Measurements from ENCODE around the gene FNBP1. TPM values are rescaled to one million over a fixed set of nuclear protein-coding genes. Genes with fewer than 3 reads are reported as not detected.

Gene FNBP1
- total RNA-seq, 1 experiment from 2014 or later, result 30.8 TPM

GRCh38 chr9:130058887-130059286, 15.9 kb upstream of the FNBP1 start:
- Histone ChIP-seq H3K4me2 (ENCODE audit: low read length) (no peak overlapping the region), H3K36me3 (ENCODE audit: low read depth, low read length) (no peaks in the 10 kb centered on the region), H3K27ac (ENCODE audit: low read length) (no peak overlapping the region), H3K27me3 (ENCODE audit: low read length) (no peaks in the 10 kb centered on the region), H3K79me2 (ENCODE audit: low read length) (peaks cover 75% of the 10 kb centered on the region), H3K4me1 (ENCODE audit: insufficient read depth, low read length) (peaks cover 3% of the 10 kb centered on the region; the same call in 1 of the 2 replicates), H3K4me3 (ENCODE audit: low read length) (no peak overlapping the region), H3F3A (ENCODE audit: low read length, unreplicated experiment) (no peaks in the 10 kb centered on the region), H3K9me2 (replicated peaks; ENCODE audit: low read length) (no peaks in the 10 kb centered on the region), H4K20me1 (ENCODE audit: low read length) (no peaks in the 10 kb centered on the region), H3K9ac (ENCODE audit: low read length) (no peak overlapping the region), H3K9me3 (ENCODE audit: low read length) (no peaks in the 10 kb centered on the region), H2AFZ (ENCODE audit: low read length) (no peak overlapping the region)
- TF ChIP-seq CTCF (conservative IDR thresholded peaks at IDR 0.05; ENCODE audit: low read depth, low read length), result no peak
- no peak for TF ChIP-seq EZH2phosphoT487 (IDR thresholded peaks at IDR 0.05; ENCODE audit: borderline replicate concordance, low read length)
- TF ChIP-seq EZH2 (IDR thresholded peaks at IDR 0.05; ENCODE audit: low read length, unreplicated experiment), result no peak
- POLR2A ChIA-PET (ENCODE audit: unreplicated experiment), result no interaction called here
- CTCF ChIA-PET, result no interaction called here
- intact Hi-C loops (cut with micrococcal nuclease), result no loop called here
- no TSS peak for BruUV-seq (replicated peaks)
- no peak for DNase-seq
- no peak for ATAC-seq

GRCh38 chr9:130058154-130058553, 15.2 kb upstream of the FNBP1 start:
- Histone ChIP-seq H3K27me3 (ENCODE audit: low read length) (no peaks in the 10 kb centered on the region), H3F3A (ENCODE audit: low read length, unreplicated experiment) (no peaks in the 10 kb centered on the region), H2AFZ (ENCODE audit: low read length) (no peak overlapping the region), H3K4me3 (ENCODE audit: low read length) (no peak overlapping the region), H3K36me3 (ENCODE audit: low read depth, low read length) (no peaks in the 10 kb centered on the region), H3K9me2 (replicated peaks; ENCODE audit: low read length) (no peaks in the 10 kb centered on the region), H3K9me3 (ENCODE audit: low read length) (no peaks in the 10 kb centered on the region), H4K20me1 (ENCODE audit: low read length) (no peaks in the 10 kb centered on the region), H3K4me1 (ENCODE audit: insufficient read depth, low read length) (peaks cover 3% of the 10 kb centered on the region; the same call in 1 of the 2 replicates), H3K4me2 (ENCODE audit: low read length) (no peak overlapping the region), H3K9ac (ENCODE audit: low read length) (no peak overlapping the region), H3K27ac (ENCODE audit: low read length) (no peak overlapping the region), H3K79me2 (ENCODE audit: low read length) (peaks cover 81% of the 10 kb centered on the region)
- no peak for ATAC-seq
- DNase-seq, result peak; percentile 26
- CTCF ChIA-PET, result no interaction called here
- POLR2A ChIA-PET (ENCODE audit: unreplicated experiment), result no interaction called here
- intact Hi-C loops (cut with micrococcal nuclease), result no loop called here
- TF ChIP-seq EZH2phosphoT487 (IDR thresholded peaks at IDR 0.05; ENCODE audit: borderline replicate concordance, low read length) (no peak), CTCF (conservative IDR thresholded peaks at IDR 0.05; ENCODE audit: low read depth, low read length) (peak; percentile 39), EZH2 (IDR thresholded peaks at IDR 0.05; ENCODE audit: low read length, unreplicated experiment) (no peak)
- BruUV-seq (replicated peaks), result no TSS peak

DNA sequence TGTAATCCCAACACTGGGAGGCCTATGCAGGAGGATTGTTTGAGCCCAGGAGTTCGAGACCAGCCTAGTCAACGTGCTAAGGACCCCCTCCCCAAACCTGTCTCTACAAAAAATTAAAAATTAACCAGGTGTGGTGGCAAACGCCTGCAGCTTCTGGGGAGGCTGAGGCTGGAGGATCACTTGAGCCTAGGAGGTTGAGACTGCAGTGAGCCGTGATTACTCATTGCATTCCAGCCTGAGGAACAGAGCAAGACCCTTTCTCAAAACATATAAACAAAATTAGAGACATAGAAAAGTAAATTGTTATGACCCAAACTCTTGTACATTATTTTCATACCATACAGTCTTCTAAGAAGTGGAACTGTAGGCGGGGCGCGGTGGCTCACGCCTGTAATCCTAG, 11.8 kb upstream of the FNBP1 start:
- intact Hi-C loops (cut with micrococcal nuclease), result no loop called here
- Histone ChIP-seq H3K79me2 (ENCODE audit: low read length) (peaks cover 74% of the 10 kb centered on the region), H3K36me3 (ENCODE audit: low read depth, low read length) (no peaks in the 10 kb centered on the region), H3K4me1 (ENCODE audit: insufficient read depth, low read length) (peaks cover 23% of the 10 kb centered on the region), H3F3A (ENCODE audit: low read length, unreplicated experiment) (no peaks in the 10 kb centered on the region), H3K27me3 (ENCODE audit: low read length) (no peaks in the 10 kb centered on the region), H3K4me3 (ENCODE audit: low read length) (peak overlapping the region; percentile 95), H3K9me3 (ENCODE audit: low read length) (no peaks in the 10 kb centered on the region), H2AFZ (ENCODE audit: low read length) (no peak overlapping the region), H3K27ac (ENCODE audit: low read length) (no peak overlapping the region), H3K4me2 (ENCODE audit: low read length) (peak overlapping the region; percentile 95), H4K20me1 (ENCODE audit: low read length) (no peaks in the 10 kb centered on the region), H3K9me2 (replicated peaks; ENCODE audit: low read length) (no peaks in the 10 kb centered on the region), H3K9ac (ENCODE audit: low read length) (peak overlapping the region; percentile 94)
- no peak for TF ChIP-seq EZH2phosphoT487 (IDR thresholded peaks at IDR 0.05; ENCODE audit: borderline replicate concordance, low read length)
- no peak for TF ChIP-seq CTCF (conservative IDR thresholded peaks at IDR 0.05; ENCODE audit: low read depth, low read length)
- TF ChIP-seq EZH2 (IDR thresholded peaks at IDR 0.05; ENCODE audit: low read length, unreplicated experiment), result no peak
- ATAC-seq (no peak), DNase-seq (no peak)
- CTCF ChIA-PET, result no interaction called here
- no TSS peak for BruUV-seq (replicated peaks)
- POLR2A ChIA-PET (ENCODE audit: unreplicated experiment), result no interaction called here
